BJ (cell line): ENCODE results near the gene SHB. TPM values are rescaled to one million over a fixed set of nuclear protein-coding genes. Genes with fewer than 3 reads are reported as not detected.

Experiments used
- CTCF ChIA-PET: fragments of 350-600 bp; formaldehyde crosslinking; extraction: SDS; loops from one replicate; lab custom pipeline; 2021; ENCODE audit warnings: antibody characterized with exemption, inconsistent platforms; lab: Yijun Ruan, JAX
- POLR2A ChIA-PET: fragments of 300-600 bp; sonication (Branson Sonifier 250); formaldehyde crosslinking; extraction: SDS; loops from one replicate; lab custom pipeline; 2021; ENCODE audit warnings: antibody characterized with exemption; lab: Charles Lee
- DNase-seq: peaks from one replicate; pipeline ENCODE4 v3.0.0-alpha.2; 2011; ENCODE audit warnings: low read depth
- H3K27me3 ChIP-seq: 2 replicates; pipeline ENCODE4 v1.6.0; 2011; ENCODE audit warnings: low read length; ENCODE audit not compliant: control insufficient read depth, insufficient read depth
- H3K36me3 ChIP-seq: 2 replicates; pipeline ENCODE4 v1.5.1; 2011; ENCODE audit warnings: low read length; ENCODE audit not compliant: control insufficient read depth, insufficient read depth
- H3K4me3 ChIP-seq: 2 replicates; pipeline ENCODE4 v1.5.1; 2011; ENCODE audit warnings: low read depth, mild to moderate bottlenecking, control low read depth, low read length
- CTCF ChIP-seq: IDR thresholded peaks from 2 replicates; pipeline ENCODE4 v1.5.1; 2011; ENCODE audit warnings: low read depth, mild to moderate bottlenecking, control low read depth, inconsistent platforms, low read length, moderate library complexity; ENCODE audit not compliant: insufficient read depth
- polyA plus RNA-seq: library from polyadenylated mRNA; depleted of rRNA; stranded (reverse); fragments of >200 nt; gene quantifications from 2 replicates; pipeline ENCODE4 v1.2.3, GENCODE V29; 2011

SHB gene
- polyA plus RNA-seq, 1 experiment, result 18.6 TPM

- H3K27me3 ChIP-seq, result no peaks in the 10 kb centered on the region
- DNase-seq, result no peak
- ChIA-PET CTCF (interaction anchor here (0.7 to 1.0 kb wide), 3 partner anchors 9 to 88 kb away, joined by 3 to 5 read pairs (median 4); no protein-coding TSS in a partner anchor), POLR2A (no interaction called here)
- no peak overlapping the region for H3K4me3 ChIP-seq
- TF ChIP-seq CTCF, result no peak
- peaks cover 1% of the 10 kb centered on the region; the same call in 1 of the 2 replicates for H3K36me3 ChIP-seq
Observed at GRCh38 chr9:37999588-38000189, 69.3 kb downstream of the SHB start.

- Histone ChIP-seq H3K4me3 (no peak overlapping the region), H3K27me3 (no peaks in the 10 kb centered on the region), H3K36me3 (peaks cover 1% of the 10 kb centered on the region; the same call in 1 of the 2 replicates)
- CTCF ChIA-PET, result interaction anchor here (0.6 to 1.0 kb wide), 3 partner anchors 8 to 11 kb away, joined by 3 to 5 read pairs (median 3); no protein-coding TSS in a partner anchor
- POLR2A ChIA-PET, result no interaction called here
- no peak for DNase-seq
- TF ChIP-seq CTCF, result no peak
Observed at GRCh38 chr9:37998881-37999587, 70.0 kb downstream of the SHB start.

GRCh38 chr9:37997636-37998374, 71.2 kb downstream of the SHB start:
- no peak for DNase-seq
- POLR2A ChIA-PET, result interaction anchor here (0.6 kb wide), 1 partner anchor 69 kb away, joined by 3 read pairs; no protein-coding TSS in a partner anchor
- TF ChIP-seq CTCF, result no peak
- Histone ChIP-seq H3K36me3 (peaks cover 1% of the 10 kb centered on the region; the same call in 1 of the 2 replicates), H3K4me3 (no peak overlapping the region), H3K27me3 (no peaks in the 10 kb centered on the region)
- CTCF ChIA-PET, result interaction anchor here (0.8 to 1.8 kb wide), 3 partner anchors 50 to 162 kb away, joined by 3 to 6 read pairs (median 4); no protein-coding TSS in a partner anchor

- no peak for TF ChIP-seq CTCF
- CTCF ChIA-PET, result interaction anchor here (0.8 to 1.8 kb wide), 4 partner anchors 51 to 163 kb away, joined by 3 to 6 read pairs (median 4); no protein-coding TSS in a partner anchor
- no peak for DNase-seq
- Histone ChIP-seq H3K36me3 (peaks cover 1% of the 10 kb centered on the region; the same call in 1 of the 2 replicates), H3K27me3 (no peaks in the 10 kb centered on the region), H3K4me3 (no peak overlapping the region)
- POLR2A ChIA-PET, result no interaction called here
Observed at GRCh38 chr9:37996819-37997217, 72.2 kb downstream of the SHB start.
